Thyroid gland (tissue), 4 donors: Measurements from ENCODE around the gene LCN10.
A peak's percentile ranks its signal among the peaks of the same experiment; 100 is the strongest.

Experiments used
- POLR2A ChIP-seq, 2 donors: fragments of 450-650 bp; IDR thresholded peaks; one replicate each; pipeline ENCODE4 v1.6.1; 2017; ENCODE audit warnings: antibody characterized with exemption in 2 of 2, mild to moderate bottlenecking in 2 of 2, moderate library complexity in 1 of 2
- TF ChIP-seq, protein P1 (sequence below), 6 experiments: fragments of 200-600 bp in 3 of 6; fragments of 450-650 bp in 3 of 6; sonication (generic) in 3 of 6; IDR thresholded peaks; one replicate each; pipeline ENCODE4 v1.5.1; 2016 to 2019; ENCODE audit warnings: antibody characterized with exemption in 6 of 6, mild to moderate bottlenecking in 2 of 6, inconsistent platforms in 1 of 6, moderate library complexity in 1 of 6

DNA sequence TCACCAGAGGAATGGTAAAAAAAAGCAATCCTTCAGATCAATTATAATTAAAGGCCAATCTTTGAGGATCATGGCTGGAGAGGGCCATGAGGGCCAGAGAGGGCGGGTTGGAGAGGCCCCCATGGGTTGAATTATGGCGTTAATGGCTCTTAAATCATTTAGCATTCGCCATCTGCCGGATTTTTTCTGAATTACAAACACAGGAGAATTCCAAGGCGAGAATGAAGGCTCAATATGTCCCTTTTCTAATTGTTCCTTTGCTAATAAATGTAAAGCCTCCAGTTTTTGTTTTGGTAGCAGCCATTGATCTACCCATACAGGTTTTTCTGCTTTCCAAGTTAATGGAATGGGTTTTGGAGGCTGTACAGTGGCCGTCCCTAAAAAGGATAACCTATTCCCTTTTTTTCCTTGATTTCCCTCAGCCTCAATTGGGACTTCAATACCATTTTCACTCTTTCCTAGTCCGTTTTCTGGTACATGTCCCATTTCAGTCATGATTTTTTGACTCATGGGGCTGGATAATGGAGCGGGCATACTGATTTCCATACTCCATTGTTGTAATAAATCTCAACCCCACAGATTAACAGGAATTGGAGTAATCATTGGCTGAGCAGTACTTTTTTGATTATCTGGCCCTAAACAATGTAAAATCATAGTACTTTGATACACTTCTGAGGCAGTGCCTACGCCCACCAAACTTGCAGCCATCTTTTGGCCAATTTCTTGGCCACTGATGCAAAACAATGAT is 41.7 kb upstream of the LCN10 start:
- TF ChIP-seq, protein P1, sequence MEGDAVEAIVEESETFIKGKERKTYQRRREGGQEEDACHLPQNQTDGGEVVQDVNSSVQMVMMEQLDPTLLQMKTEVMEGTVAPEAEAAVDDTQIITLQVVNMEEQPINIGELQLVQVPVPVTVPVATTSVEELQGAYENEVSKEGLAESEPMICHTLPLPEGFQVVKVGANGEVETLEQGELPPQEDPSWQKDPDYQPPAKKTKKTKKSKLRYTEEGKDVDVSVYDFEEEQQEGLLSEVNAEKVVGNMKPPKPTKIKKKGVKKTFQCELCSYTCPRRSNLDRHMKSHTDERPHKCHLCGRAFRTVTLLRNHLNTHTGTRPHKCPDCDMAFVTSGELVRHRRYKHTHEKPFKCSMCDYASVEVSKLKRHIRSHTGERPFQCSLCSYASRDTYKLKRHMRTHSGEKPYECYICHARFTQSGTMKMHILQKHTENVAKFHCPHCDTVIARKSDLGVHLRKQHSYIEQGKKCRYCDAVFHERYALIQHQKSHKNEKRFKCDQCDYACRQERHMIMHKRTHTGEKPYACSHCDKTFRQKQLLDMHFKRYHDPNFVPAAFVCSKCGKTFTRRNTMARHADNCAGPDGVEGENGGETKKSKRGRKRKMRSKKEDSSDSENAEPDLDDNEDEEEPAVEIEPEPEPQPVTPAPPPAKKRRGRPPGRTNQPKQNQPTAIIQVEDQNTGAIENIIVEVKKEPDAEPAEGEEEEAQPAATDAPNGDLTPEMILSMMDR (IDR thresholded peaks at IDR 0.05): peak in 4 of 6 experiments; percentile 11 to 56 (median 44)
- TF ChIP-seq POLR2A (IDR thresholded peaks at IDR 0.05): no peak
